Measurements from ENCODE around the gene DIPK1C. TPM values are rescaled to one million over a fixed set of nuclear protein-coding genes. Genes with fewer than 3 reads are reported as not detected.

The DIPK1C gene
- polyA plus RNA-seq, 1 donor (not counting 4 experiments of a cell fraction or from before 2014, with no cell fraction given), result not detected

- FAIRE-seq (no peak), DNase-seq (ENCODE audit: low read depth, low spot score) (no peak)
- no peaks in the 10 kb centered on the region for H3K9me1 ChIP-seq (ENCODE audit: control insufficient read depth, extremely low read depth, insufficient read depth, low read length)
- no peaks in the 10 kb centered on the region for H3K36me3 ChIP-seq (ENCODE audit: control insufficient read depth in 2 of 2, extremely low read depth in 1 of 2, insufficient read depth in 2 of 2, low read length in 2 of 2)
- no peak overlapping the region for H3K4me3 ChIP-seq (ENCODE audit: control insufficient read depth in 2 of 3, extremely low read depth in 1 of 3, insufficient read depth in 2 of 3, low read depth in 1 of 3, low read length in 3 of 3)
- H3K9me3 ChIP-seq (ENCODE audit: control insufficient read depth, low read depth, low read length), result peaks cover 2% of the 10 kb centered on the region
- H4K20me1 ChIP-seq (ENCODE audit: control insufficient read depth, extremely low read depth, insufficient read depth, low read length), result no peaks in the 10 kb centered on the region
- H3K4me1 ChIP-seq (ENCODE audit: control insufficient read depth, extremely low read depth, insufficient read depth, low read length), result no peaks in the 10 kb centered on the region
- TF ChIP-seq EZH2 (IDR thresholded peaks at IDR 0.05; ENCODE audit: low read length) (no peak), CTCF (optimal IDR thresholded peaks at IDR 0.05 in 1 of 3, IDR thresholded peaks at IDR 0.05 in 1 of 3, conservative IDR thresholded peaks at IDR 0.05 in 1 of 3; ENCODE audit: extremely low read depth in 1 of 3, insufficient read depth in 2 of 3, low read length in 3 of 3) (no peak)
- dilution Hi-C loops (cut with MboI; ENCODE audit: extremely low pct_ligation_motif_present, low sequenced_read_pairs), result no loop called here
- H3K9ac ChIP-seq (ENCODE audit: control insufficient read depth, extremely low read depth, insufficient read depth, low read length), result no peak overlapping the region
- no peak overlapping the region for H3K27ac ChIP-seq (ENCODE audit: control insufficient read depth, insufficient read depth, low read length)
- no peak overlapping the region for H3K4me2 ChIP-seq (ENCODE audit: control insufficient read depth, extremely low read depth, insufficient read depth, low read depth, low read length)
- H3K27me3 ChIP-seq (ENCODE audit: control insufficient read depth, extremely low read depth, insufficient read depth, low read length), result no peaks in the 10 kb centered on the region
- no peak overlapping the region for H2AFZ ChIP-seq (ENCODE audit: control insufficient read depth, low read length)
- no peaks in the 10 kb centered on the region for H3K79me2 ChIP-seq (ENCODE audit: control insufficient read depth, insufficient read depth, low read length)
These were observed 34.6 kb downstream of the DIPK1C start for GRCh38 chr18:74422541-74422940.

- no peaks in the 10 kb centered on the region for H3K9me3 ChIP-seq (ENCODE audit: control insufficient read depth, low read depth, low read length)
- H3K4me2 ChIP-seq (ENCODE audit: control insufficient read depth, extremely low read depth, insufficient read depth, low read depth, low read length), result no peak overlapping the region
- H3K36me3 ChIP-seq (ENCODE audit: control insufficient read depth in 2 of 2, extremely low read depth in 1 of 2, insufficient read depth in 2 of 2, low read length in 2 of 2), result no peaks in the 10 kb centered on the region
- H3K27ac ChIP-seq (ENCODE audit: control insufficient read depth, insufficient read depth, low read length), result no peak overlapping the region
- TF ChIP-seq EZH2 (IDR thresholded peaks at IDR 0.05; ENCODE audit: low read length) (no peak), CTCF (optimal IDR thresholded peaks at IDR 0.05 in 1 of 3, IDR thresholded peaks at IDR 0.05 in 1 of 3, conservative IDR thresholded peaks at IDR 0.05 in 1 of 3; ENCODE audit: extremely low read depth in 1 of 3, insufficient read depth in 2 of 3, low read length in 3 of 3) (no peak)
- FAIRE-seq (no peak), DNase-seq (ENCODE audit: low read depth, low spot score) (no peak)
- no peaks in the 10 kb centered on the region for H3K4me1 ChIP-seq (ENCODE audit: control insufficient read depth, extremely low read depth, insufficient read depth, low read length)
- no peaks in the 10 kb centered on the region for H3K79me2 ChIP-seq (ENCODE audit: control insufficient read depth, insufficient read depth, low read length)
- no peak overlapping the region for H2AFZ ChIP-seq (ENCODE audit: control insufficient read depth, low read length)
- no peak overlapping the region for H3K4me3 ChIP-seq (ENCODE audit: control insufficient read depth in 2 of 3, extremely low read depth in 1 of 3, insufficient read depth in 2 of 3, low read depth in 1 of 3, low read length in 3 of 3)
- H4K20me1 ChIP-seq (ENCODE audit: control insufficient read depth, extremely low read depth, insufficient read depth, low read length), result no peaks in the 10 kb centered on the region
- H3K9ac ChIP-seq (ENCODE audit: control insufficient read depth, extremely low read depth, insufficient read depth, low read length), result no peak overlapping the region
- H3K9me1 ChIP-seq (ENCODE audit: control insufficient read depth, extremely low read depth, insufficient read depth, low read length), result no peaks in the 10 kb centered on the region
- dilution Hi-C loops (cut with MboI; ENCODE audit: extremely low pct_ligation_motif_present, low sequenced_read_pairs), result no loop called here
- no peaks in the 10 kb centered on the region for H3K27me3 ChIP-seq (ENCODE audit: control insufficient read depth, extremely low read depth, insufficient read depth, low read length)
These were observed 36.2 kb downstream of the DIPK1C start for GRCh38 chr18:74420926-74421325.

Measured in keratinocyte (primary cell).